ENCODE data around the gene KRAS.

Gene KRAS

DNA sequence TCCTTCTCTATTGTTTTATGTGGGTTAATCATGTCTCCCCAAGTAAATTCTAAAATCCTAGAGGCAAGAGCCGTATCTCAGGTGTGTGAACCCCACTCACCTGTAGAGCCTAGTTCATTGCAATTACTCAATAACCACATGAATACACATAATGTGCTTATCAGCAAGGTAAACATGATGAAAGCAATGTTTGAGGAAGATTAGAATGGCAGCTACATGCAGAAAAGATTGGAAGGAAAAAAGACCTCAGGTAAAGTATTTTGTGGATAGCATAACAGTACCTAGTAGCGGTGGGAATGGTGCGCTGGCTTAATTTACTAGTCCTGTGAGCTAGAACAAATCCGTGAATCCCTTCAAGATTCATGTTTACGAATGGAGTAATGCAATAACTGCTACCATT lies 5.3 kb upstream of the KRAS start:
- no peak for DNase-seq (ENCODE audit: low read depth in 2 of 2, low spot score in 1 of 2)

DNA sequence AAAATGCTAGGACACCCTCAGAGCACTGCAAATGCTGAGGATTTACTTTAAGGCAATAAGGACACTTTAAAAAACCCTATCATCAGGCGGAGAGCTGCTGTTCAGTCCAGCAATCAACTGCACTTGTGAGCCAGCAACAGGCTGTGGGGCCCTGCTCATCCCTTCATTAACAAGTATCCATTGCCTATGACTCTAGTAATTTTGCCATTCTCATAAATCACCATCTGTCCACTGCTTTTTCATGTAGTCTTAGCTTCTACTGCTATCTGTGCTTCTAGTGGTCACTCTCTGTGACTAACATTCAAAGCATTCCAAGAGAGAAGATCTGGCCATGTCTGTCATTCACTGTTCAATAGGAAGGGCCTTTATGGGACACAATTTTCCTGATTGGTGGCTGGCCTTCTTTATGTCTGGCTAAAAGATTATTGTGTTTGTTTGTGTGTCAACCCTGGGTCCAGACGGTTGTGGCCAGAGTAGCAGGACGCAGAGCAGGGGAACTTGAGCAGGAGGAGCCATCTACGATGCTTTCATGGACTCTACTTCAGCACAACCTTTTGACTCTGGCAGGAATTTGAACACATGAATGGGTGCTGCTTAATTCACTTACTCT lies 3.6 kb upstream of the KRAS start:
- no peak for DNase-seq (ENCODE audit: low read depth in 2 of 2, low spot score in 1 of 2)

GRCh38 chr12:25253371-25254068 lies 2.8 kb upstream of the KRAS start:
- DNase-seq (ENCODE audit: low read depth in 2 of 2, low spot score in 1 of 2), result no peak

DNA sequence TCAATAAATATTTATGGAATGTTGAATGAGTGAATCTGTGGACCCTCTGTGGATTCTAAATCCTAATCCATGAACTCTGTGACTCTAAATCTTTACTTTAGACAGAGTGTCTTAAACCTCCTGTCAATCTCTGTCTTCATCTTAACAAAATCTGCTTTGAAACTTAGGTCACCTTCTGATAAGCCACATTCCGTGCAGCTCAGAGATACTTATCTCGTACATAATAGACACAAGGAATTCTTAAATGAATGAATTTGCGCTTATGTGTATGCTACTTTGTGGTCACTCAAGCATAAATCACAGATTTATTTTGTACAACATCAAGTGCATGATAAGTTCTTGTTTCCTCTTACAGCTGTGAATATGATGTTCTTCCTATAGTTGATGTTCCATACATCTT lies 2.2 kb upstream of the KRAS start:
- DNase-seq (ENCODE audit: low read depth in 2 of 2, low spot score in 1 of 2), result no peak

DNA sequence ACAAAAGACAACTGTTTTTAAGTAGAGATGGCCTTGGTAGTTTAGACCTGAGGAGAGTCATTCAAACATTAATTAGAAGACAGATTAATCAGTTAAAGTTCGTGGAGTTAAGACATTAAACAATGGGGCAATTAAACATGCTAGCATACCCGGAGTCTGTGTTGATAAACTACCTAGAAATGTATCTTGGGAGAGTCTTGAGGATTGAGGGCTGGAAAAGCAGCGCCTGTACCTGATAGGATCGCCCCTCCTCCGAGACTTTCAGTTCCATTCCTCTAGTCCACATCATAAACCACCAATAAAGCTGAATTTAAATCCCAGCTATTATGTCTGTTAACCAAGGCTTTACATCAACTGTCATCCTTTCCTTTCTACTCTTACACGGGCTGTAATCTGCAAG lies 1.0 kb upstream of the KRAS start:
- no peak for DNase-seq (ENCODE audit: low read depth in 2 of 2, low spot score in 1 of 2)

- DNase-seq (ENCODE audit: low read depth in 2 of 2, low spot score in 1 of 2), result peak in 1 of 2 donors; percentile 22
Observed at GRCh38 chr12:25249931-25250738, 594 bp downstream of the KRAS start.

GRCh38 chr12:25248732-25249131 lies 2.0 kb downstream of the KRAS start:
- DNase-seq (ENCODE audit: low read depth in 2 of 2, low spot score in 1 of 2), result no peak

- no peak for DNase-seq (ENCODE audit: low read depth in 2 of 2, low spot score in 1 of 2)
Observed at GRCh38 chr12:25248137-25248536, 2.6 kb downstream of the KRAS start.

GRCh38 chr12:25245491-25245890 lies 5.2 kb downstream of the KRAS start:
- no peak for DNase-seq (ENCODE audit: low read depth in 2 of 2, low spot score in 1 of 2)

DNA sequence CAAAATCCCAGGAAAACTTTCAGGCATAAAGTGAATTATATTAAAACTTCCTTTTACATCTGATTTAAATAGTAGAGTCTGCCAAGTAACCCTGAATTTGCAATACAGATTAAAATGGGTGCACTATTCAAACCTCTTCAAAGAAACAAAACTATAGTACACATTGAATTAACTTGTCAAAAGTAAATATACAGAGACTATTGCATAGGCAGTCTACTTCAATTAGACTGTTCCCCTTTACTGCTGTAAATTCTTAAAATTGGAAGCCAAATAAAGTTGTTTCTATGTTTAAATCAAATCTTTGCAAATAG lies 7.1 kb downstream of the KRAS start:
- DNase-seq (ENCODE audit: low read depth in 2 of 2, low spot score in 1 of 2), result no peak

- DNase-seq (ENCODE audit: low read depth in 2 of 2, low spot score in 1 of 2), result no peak
Observed at GRCh38 chr12:25242981-25243679, 7.6 kb downstream of the KRAS start.

- DNase-seq (ENCODE audit: low read depth in 2 of 2, low spot score in 1 of 2), result no peak
Observed at GRCh38 chr12:25241167-25242020, 9.3 kb downstream of the KRAS start.

DNA sequence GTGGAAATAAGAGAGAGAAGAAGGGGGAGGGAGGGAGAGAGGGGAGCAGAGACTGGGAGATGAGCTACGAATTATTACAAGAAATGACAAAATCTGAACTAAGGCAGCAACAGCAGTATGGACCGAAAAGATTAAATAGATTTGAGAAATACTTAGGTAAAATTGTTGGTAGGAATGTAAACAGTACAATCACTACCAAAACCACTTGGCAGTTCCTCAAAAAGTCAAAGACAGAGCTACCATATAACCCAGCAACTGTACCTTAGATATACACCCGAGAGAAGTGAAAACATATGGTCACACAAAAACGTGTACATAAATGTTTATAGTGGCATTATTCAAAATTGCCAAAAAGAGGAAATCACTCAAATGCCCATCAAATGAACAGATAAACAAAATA lies 14.1 kb downstream of the KRAS start:
- DNase-seq (ENCODE audit: low read depth in 2 of 2, low spot score in 1 of 2), result no peak

DNA sequence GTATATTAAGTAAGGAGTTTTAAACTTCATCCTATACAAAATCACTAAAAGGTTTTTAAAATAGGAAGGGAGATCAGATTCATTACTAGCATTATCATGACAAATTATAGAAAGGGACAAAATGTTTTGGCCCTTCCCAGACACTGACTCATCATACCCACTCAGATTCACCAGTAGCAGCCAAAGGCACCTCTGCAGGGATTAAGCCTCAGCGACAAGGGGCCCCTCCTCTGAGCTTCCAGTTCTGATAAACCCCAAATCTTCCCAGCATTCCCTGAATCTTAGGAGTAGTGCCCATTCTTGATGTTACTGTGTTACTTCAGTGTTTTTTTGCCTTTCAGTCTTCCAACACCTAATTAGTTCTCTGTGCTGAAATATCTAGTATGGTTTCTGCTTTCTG lies 14.5 kb downstream of the KRAS start:
- no peak for DNase-seq (ENCODE audit: low read depth in 2 of 2, low spot score in 1 of 2)

DNA sequence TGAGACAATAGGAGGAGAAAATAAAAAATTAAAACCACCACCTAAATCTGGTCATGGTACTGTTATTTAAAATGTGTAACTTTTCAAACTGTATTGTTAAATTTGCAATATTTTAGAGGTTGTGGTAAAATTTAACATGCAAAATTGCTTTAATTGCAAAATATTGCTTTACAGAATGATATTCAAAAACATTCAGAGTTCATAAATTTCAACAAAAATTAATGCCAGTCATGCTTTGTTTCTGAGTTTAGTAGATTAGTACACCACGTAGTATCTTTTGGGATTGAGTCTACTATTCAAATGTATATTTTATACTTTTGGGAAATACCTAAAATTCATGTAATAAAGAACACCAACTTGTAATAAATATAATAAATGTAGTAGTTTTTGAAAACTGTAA lies 37.4 kb downstream of the KRAS start:
- DNase-seq (ENCODE audit: low read depth in 2 of 2, low spot score in 1 of 2), result no peak

GRCh38 chr12:25208554-25208953 lies 42.2 kb downstream of the KRAS start:
- no peak for DNase-seq (ENCODE audit: low read depth in 2 of 2, low spot score in 1 of 2)

GRCh38 chr12:25207846-25208245 lies 42.9 kb downstream of the KRAS start:
- DNase-seq (ENCODE audit: low read depth in 2 of 2, low spot score in 1 of 2), result no peak

- DNase-seq (ENCODE audit: low read depth in 2 of 2, low spot score in 1 of 2), result no peak
Observed at GRCh38 chr12:25207411-25207810, 43.3 kb downstream of the KRAS start.

- DNase-seq (ENCODE audit: low read depth in 2 of 2, low spot score in 1 of 2), result no peak
Observed at GRCh38 chr12:25202137-25202536, 48.6 kb downstream of the KRAS start.

- DNase-seq (ENCODE audit: low read depth in 2 of 2, low spot score in 1 of 2), result no peak
Observed at GRCh38 chr12:25200703-25201102, 50.0 kb downstream of the KRAS start.

DNA sequence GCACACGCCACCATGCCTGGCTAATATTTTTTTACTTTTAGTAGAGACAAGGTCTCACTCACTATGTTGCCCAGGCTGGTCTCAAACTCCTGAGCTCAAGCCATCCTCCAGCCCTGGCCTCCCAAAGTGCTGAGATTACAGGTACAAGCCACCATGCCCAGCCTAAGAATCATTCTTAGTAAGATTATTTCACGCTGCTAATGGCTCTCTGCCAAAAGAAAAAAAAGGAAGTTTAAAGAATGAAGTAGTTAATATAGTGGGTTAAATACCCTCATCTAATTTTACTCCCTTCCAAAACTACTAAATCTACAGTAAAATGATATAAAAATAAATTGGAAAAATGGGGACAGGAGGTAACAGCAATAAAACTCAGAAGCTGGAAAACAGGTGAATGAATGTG lies 53.1 kb downstream of the KRAS start:
- DNase-seq (ENCODE audit: low read depth in 2 of 2, low spot score in 1 of 2), result no peak

All from stimulated activated CD8-positive, alpha-beta memory T cell treated with anti-CD3 and anti-CD28 coated beads, Interleukin-4, amount 100 ng/mL, for 1 hour (primary cell).